HepG2 (cell line): ENCODE measurements around the gene NAT14. TPM values are rescaled to one million over a fixed set of nuclear protein-coding genes. Genes with fewer than 3 reads are reported as not detected.
A peak's percentile ranks its signal among the peaks of the same experiment; 100 is the strongest.

Experiments
- HNRNPLL ChIP-seq: fragments of 200-400 bp; formaldehyde crosslinking; IDR thresholded peaks from 2 replicates; pipeline ENCODE4 v1.6.1; 2017; ENCODE audit warnings: mild to moderate bottlenecking, low read depth, low read length; ENCODE audit not compliant: poor library complexity, severe bottlenecking
- KLF15 ChIP-seq: sonication (generic); formaldehyde crosslinking; IDR thresholded peaks from 2 replicates; pipeline ENCODE4 v1.8.1; 2023; ENCODE audit warnings: borderline replicate concordance, mild to moderate bottlenecking, inconsistent platforms, missing genetic modification reagents, mixed read lengths
- MAX ChIP-seq: IDR thresholded peaks from 2 replicates; pipeline ENCODE4 v1.6.1; 2012; ENCODE audit warnings: inconsistent platforms
- MIXL1 ChIP-seq: IDR thresholded peaks from 2 replicates; pipeline ENCODE4 v1.6.1; 2016
- NR2F6 ChIP-seq, 2 experiments: IDR thresholded peaks; 2 replicates each; pipeline ENCODE4 v1.6.1; 2016; ENCODE audit warnings: antibody characterized with exemption in 1 of 2, mild to moderate bottlenecking in 1 of 2
- POLR2A ChIP-seq, 2 experiments: IDR thresholded peaks; 2 replicates each; pipeline ENCODE4 v1.6.1; 2011; ENCODE audit warnings: low read depth in 2 of 2, low read length in 2 of 2, mild to moderate bottlenecking in 1 of 2, moderate library complexity in 1 of 2; ENCODE audit not compliant: insufficient read depth in 1 of 2
- SNAI1 ChIP-seq: sonication (generic); formaldehyde crosslinking; IDR thresholded peaks from 2 replicates; pipeline ENCODE4 v1.5.0; 2020; ENCODE audit warnings: mild to moderate bottlenecking, missing genetic modification reagents, borderline replicate concordance
- THRA ChIP-seq: sonication (generic); formaldehyde crosslinking; IDR thresholded peaks from 2 replicates; pipeline ENCODE4 v1.4.0; 2020; ENCODE audit warnings: missing genetic modification reagents, borderline replicate concordance
- YY1 ChIP-seq: IDR thresholded peaks from 2 replicates; pipeline ENCODE4 v1.6.1; 2011; ENCODE audit warnings: low read length, low read depth, moderate library complexity, mild to moderate bottlenecking; ENCODE audit not compliant: insufficient read depth, insufficient replicate concordance
- ZC3H4 ChIP-seq: sonication (generic); formaldehyde crosslinking; IDR thresholded peaks from 2 replicates; pipeline ENCODE4 v1.4.0; 2020; ENCODE audit warnings: missing genetic modification reagents, borderline replicate concordance
- ZNF3 ChIP-seq: IDR thresholded peaks from 2 replicates; pipeline ENCODE4 v1.7.0; 2017; ENCODE audit warnings: inconsistent platforms
- ZNF607 ChIP-seq: sonication (generic); formaldehyde crosslinking; IDR thresholded peaks from 2 replicates; pipeline ENCODE4 v1.5.1; 2020; ENCODE audit warnings: missing genetic modification reagents, mild to moderate bottlenecking, borderline replicate concordance
- ZNF747 ChIP-seq: sonication (generic); formaldehyde crosslinking; IDR thresholded peaks from 2 replicates; pipeline ENCODE4 v1.8.1; 2023; ENCODE audit warnings: missing genetic modification reagents, mild to moderate bottlenecking, borderline replicate concordance
- polyA plus RNA-seq, 8 experiments: library from polyadenylated mRNA; depleted of rRNA in 3 of 8; stranded (reverse) in 7 of 8; unstranded in 1 of 8; fragments of >200 nt; fragmentation: Illumina TruSeq in 4 of 8; extraction: Trizol in 4 of 8; gene quantifications; 2 replicates each; pipeline versions ENCODE4 v1.2.1 to v1.2.3, GENCODE V29; 2011 to 2016; ENCODE audit warnings: low read depth in 4 of 8, missing spikeins in 1 of 8, mixed read lengths in 1 of 8; ENCODE audit not compliant: insufficient read depth in 1 of 8
- total RNA-seq, 5 experiments: library from RNA; depleted of rRNA; stranded (reverse); fragments of >200 nt; fragmentation: Illumina TruSeq; extraction: Trizol; gene quantifications; 2 replicates each; pipeline ENCODE4 v1.2.3, GENCODE V29; 2016; ENCODE audit warnings: low read depth in 1 of 5
- TF ChIP-seq, protein P1 (sequence below): sonication (generic); formaldehyde crosslinking; conservative IDR thresholded peaks from 2 replicates; pipeline ENCODE4 v1.4.0; 2020; ENCODE audit warnings: missing genetic modification reagents
- TF ChIP-seq, protein P2 (sequence below): sonication (generic); formaldehyde crosslinking; IDR thresholded peaks from 2 replicates; pipeline ENCODE4 v1.4.0; 2020; ENCODE audit warnings: mild to moderate bottlenecking, missing genetic modification reagents
- TF ChIP-seq, protein P3 (sequence below): sonication (generic); formaldehyde crosslinking; IDR thresholded peaks from 2 replicates; pipeline ENCODE4 v1.5.0; 2020; ENCODE audit warnings: missing genetic modification reagents
- TF ChIP-seq, protein P4 (sequence below): IDR thresholded peaks from 2 replicates; pipeline ENCODE4 v1.6.1; 2012; ENCODE audit warnings: low read depth, low read length, improper control_type of control experiment

The NAT14 gene
- total and polyA plus RNA-seq, 2 of the 13 experiments (the other 11 are each of a cell fraction or from before 2014, with no cell fraction given): 20.7 to 22.3 TPM

DNA sequence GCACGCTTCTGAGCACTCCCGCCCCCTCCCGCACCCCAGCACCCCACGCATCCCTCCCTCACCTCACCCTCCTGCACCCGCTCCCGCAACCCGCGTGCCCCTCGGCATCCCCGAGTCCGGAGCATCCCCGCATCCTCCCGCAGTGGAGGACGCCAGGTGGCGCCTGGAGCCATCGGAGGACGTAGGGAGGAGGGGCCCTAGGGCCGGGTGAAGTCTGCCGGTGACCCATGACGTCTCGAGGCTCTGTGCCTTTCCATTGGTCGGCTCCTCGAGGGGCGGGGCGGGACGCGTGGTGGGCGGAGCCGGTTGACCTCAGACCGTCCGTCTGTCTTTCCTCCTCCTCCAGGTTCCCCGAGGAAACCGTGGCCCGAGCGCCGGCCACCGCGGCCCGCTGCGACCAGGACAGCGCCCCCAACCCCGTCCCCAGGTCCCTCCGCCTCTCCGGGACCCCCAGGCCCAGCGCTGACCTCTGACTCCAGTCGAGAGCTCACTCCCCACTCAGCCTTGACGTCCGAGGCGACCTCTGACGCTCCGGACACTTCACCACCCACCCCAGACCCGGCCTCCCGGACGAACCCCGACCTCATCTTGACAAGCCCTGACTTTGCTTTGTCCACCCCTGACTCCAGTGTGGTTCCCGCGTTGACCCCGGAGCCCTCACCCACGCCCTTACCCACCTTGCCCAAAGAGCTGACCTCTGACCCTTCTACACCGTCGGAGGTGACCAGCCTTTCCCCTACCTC is 32.1 kb downstream of the NAT14 start (continued):
- TF ChIP-seq, protein P1, sequence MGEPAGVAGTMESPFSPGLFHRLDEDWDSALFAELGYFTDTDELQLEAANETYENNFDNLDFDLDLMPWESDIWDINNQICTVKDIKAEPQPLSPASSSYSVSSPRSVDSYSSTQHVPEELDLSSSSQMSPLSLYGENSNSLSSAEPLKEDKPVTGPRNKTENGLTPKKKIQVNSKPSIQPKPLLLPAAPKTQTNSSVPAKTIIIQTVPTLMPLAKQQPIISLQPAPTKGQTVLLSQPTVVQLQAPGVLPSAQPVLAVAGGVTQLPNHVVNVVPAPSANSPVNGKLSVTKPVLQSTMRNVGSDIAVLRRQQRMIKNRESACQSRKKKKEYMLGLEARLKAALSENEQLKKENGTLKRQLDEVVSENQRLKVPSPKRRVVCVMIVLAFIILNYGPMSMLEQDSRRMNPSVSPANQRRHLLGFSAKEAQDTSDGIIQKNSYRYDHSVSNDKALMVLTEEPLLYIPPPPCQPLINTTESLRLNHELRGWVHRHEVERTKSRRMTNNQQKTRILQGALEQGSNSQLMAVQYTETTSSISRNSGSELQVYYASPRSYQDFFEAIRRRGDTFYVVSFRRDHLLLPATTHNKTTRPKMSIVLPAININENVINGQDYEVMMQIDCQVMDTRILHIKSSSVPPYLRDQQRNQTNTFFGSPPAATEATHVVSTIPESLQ (CRISPR knock-in tag): no peak
- TF ChIP-seq MIXL1 (CRISPR knock-in tag): peak; percentile 21; the same call in 1 of the 2 replicates
- TF ChIP-seq ZNF3 (CRISPR knock-in tag): no peak
- peak; percentile 57; the same call in 1 of the 2 replicates for TF ChIP-seq THRA (CRISPR knock-in tag)
- no peak for TF ChIP-seq SNAI1
- no peak; the same call in none of the 2 replicates for TF ChIP-seq NR2F6 (IDR thresholded peaks at IDR 0.05)
- TF ChIP-seq NR2F6 (CRISPR knock-in tag; IDR thresholded peaks at IDR 0.05): peak; percentile 12
- peak; percentile 36 for TF ChIP-seq HNRNPLL
- TF ChIP-seq MAX: no peak; the same call in 1 of the 2 replicates
- TF ChIP-seq POLR2A (IDR thresholded peaks at IDR 0.05; ENCODE audit: insufficient read depth in 1 of 2, low read depth in 2 of 2, low read length in 2 of 2): peak in 1 of 2 experiments; percentile 46; a peak in 1 of 4 replicates
- TF ChIP-seq, protein P2, sequence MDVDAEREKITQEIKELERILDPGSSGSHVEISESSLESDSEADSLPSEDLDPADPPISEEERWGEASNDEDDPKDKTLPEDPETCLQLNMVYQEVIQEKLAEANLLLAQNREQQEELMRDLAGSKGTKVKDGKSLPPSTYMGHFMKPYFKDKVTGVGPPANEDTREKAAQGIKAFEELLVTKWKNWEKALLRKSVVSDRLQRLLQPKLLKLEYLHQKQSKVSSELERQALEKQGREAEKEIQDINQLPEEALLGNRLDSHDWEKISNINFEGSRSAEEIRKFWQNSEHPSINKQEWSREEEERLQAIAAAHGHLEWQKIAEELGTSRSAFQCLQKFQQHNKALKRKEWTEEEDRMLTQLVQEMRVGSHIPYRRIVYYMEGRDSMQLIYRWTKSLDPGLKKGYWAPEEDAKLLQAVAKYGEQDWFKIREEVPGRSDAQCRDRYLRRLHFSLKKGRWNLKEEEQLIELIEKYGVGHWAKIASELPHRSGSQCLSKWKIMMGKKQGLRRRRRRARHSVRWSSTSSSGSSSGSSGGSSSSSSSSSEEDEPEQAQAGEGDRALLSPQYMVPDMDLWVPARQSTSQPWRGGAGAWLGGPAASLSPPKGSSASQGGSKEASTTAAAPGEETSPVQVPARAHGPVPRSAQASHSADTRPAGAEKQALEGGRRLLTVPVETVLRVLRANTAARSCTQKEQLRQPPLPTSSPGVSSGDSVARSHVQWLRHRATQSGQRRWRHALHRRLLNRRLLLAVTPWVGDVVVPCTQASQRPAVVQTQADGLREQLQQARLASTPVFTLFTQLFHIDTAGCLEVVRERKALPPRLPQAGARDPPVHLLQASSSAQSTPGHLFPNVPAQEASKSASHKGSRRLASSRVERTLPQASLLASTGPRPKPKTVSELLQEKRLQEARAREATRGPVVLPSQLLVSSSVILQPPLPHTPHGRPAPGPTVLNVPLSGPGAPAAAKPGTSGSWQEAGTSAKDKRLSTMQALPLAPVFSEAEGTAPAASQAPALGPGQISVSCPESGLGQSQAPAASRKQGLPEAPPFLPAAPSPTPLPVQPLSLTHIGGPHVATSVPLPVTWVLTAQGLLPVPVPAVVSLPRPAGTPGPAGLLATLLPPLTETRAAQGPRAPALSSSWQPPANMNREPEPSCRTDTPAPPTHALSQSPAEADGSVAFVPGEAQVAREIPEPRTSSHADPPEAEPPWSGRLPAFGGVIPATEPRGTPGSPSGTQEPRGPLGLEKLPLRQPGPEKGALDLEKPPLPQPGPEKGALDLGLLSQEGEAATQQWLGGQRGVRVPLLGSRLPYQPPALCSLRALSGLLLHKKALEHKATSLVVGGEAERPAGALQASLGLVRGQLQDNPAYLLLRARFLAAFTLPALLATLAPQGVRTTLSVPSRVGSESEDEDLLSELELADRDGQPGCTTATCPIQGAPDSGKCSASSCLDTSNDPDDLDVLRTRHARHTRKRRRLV: 0 out of 2 replicates have a peak, but pooled peaks have one; percentile 34
- no peak for TF ChIP-seq ZNF747
- TF ChIP-seq YY1: peak; percentile 76
- no peak for TF ChIP-seq ZC3H4 (CRISPR knock-in tag)
- TF ChIP-seq, protein P3, sequence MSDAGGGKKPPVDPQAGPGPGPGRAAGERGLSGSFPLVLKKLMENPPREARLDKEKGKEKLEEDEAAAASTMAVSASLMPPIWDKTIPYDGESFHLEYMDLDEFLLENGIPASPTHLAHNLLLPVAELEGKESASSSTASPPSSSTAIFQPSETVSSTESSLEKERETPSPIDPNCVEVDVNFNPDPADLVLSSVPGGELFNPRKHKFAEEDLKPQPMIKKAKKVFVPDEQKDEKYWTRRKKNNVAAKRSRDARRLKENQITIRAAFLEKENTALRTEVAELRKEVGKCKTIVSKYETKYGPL (CRISPR knock-in tag): no peak
- TF ChIP-seq, protein P4, sequence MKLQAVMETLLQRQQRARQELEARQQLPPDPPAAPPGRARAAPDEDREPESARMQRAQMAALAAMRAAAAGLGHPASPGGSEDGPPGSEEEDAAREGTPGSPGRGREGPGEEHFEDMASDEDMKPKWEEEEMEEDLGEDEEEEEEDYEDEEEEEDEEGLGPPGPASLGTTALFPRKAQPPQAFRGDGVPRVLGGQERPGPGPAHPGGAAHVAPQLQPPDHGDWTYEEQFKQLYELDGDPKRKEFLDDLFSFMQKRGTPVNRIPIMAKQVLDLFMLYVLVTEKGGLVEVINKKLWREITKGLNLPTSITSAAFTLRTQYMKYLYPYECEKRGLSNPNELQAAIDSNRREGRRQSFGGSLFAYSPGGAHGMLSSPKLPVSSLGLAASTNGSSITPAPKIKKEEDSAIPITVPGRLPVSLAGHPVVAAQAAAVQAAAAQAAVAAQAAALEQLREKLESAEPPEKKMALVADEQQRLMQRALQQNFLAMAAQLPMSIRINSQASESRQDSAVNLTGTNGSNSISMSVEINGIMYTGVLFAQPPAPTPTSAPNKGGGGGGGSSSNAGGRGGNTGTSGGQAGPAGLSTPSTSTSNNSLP: no peak
- peak; percentile 19; the same call in 1 of the 2 replicates for TF ChIP-seq ZNF607 (CRISPR knock-in tag)
- TF ChIP-seq KLF15 (CRISPR knock-in tag): peak; percentile 36; the same call in 1 of the 2 replicates
